Measurements from ENCODE around the gene RUNX1.

GRCh38 chr21:34801519-34802132 lies 247.5 kb downstream of the RUNX1 start:
- TF ChIP-seq EZH2 (IDR thresholded peaks at IDR 0.05; ENCODE audit: borderline replicate concordance, control insufficient read depth, low read depth, low read length) = no peak
- TF ChIP-seq POLR2A (IDR thresholded peaks at IDR 0.05; ENCODE audit: low read depth, low read length) = no peak
- no peak for TF ChIP-seq MAX (IDR thresholded peaks at IDR 0.05; ENCODE audit: low read depth, low read length)
- TF ChIP-seq REST (IDR thresholded peaks at IDR 0.05; ENCODE audit: low read depth, low read length) = no peak
- TF ChIP-seq ATF3 (IDR thresholded peaks at IDR 0.05; ENCODE audit: borderline replicate concordance, extremely low read depth, low read depth, low read length) = no peak
- TF ChIP-seq PML (IDR thresholded peaks at IDR 0.05; ENCODE audit: low read length) = no peak

Data from GM12878 (cell line).